ELR (cell line): Measurements from ENCODE around the gene CX3CL1.
"Not testable (repeated sequence)": the region's sequence is repeated elsewhere in the genome, so short reads cannot be mapped to it uniquely, and the experiment has no call there.

Experiments
- DNase-seq: peaks from one replicate; pipeline ENCODE4 v3.0.0-alpha.2; 2015; ENCODE audit warnings: low read depth

CX3CL1 gene

GRCh38 chr16:57357330-57358085, 14.8 kb upstream of the CX3CL1 start:
- DNase-seq = no peak

DNA sequence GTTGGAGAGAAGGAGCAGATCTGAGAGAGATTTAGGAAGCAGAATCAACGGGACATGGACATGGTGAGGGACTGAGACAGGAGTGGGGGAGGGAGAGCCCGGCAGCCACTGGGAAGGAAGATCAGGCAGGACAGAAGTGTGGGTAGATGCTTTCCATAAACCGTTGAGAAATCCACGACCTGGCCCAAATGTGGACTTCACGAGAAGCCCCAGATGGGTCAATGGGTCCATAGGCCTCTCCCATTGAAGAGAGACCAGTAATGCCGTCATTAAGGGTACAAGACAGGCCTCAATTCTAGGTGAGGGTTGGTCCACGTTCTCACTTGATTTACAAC, 14.2 kb upstream of the CX3CL1 start:
- no peak for DNase-seq

- no peak for DNase-seq
Observed at GRCh38 chr16:57358527-57359095, 13.7 kb upstream of the CX3CL1 start, which contains the start of gene CCL22. Gene CCL22, plus strand, starts transcription at chr16:57358783. Its CDS starts 34 bp downstream, at chr16:57358817.

DNA sequence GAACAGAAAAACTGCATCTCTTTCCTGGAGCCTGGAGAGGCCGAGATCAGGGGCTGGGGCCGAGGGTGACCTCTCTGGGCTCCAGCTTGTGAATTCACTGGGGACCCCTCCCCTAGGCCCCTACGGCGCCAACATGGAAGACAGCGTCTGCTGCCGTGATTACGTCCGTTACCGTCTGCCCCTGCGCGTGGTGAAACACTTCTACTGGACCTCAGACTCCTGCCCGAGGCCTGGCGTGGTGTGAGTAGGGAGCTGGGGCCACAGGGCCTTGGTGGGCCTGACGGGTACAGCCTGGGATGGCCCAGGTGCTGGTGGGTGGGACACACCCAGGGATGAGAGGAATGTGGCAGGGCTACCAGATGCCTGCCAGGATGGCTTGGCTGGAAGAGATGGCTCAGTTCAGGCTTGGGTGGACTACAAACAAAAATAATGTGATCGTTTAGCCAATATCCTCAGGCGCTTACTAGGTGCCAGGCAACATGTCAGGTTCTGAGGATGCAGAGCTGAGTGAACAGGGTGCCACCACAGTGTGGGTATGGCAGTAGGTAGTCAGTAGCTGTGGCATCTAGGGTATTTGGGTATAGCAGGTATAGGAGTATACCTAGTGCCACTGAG, 11.9 kb upstream of the CX3CL1 start:
- no peak for DNase-seq

GRCh38 chr16:57361404-57361803, 10.9 kb upstream of the CX3CL1 start:
- DNase-seq = no peak

DNA sequence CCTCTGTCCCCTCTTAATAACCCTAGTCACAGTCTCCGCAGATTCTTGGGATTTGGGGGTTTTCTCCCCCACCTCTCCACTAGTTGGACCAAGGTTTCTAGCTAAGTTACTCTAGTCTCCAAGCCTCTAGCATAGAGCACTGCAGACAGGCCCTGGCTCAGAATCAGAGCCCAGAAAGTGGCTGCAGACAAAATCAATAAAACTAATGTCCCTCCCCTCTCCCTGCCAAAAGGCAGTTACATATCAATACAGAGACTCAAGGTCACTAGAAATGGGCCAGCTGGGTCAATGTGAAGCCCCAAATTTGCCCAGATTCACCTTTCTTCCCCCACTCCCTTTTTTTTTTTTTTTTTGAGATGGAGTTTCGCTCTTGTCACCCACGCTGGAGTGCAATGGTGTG, 8.1 kb upstream of the CX3CL1 start:
- no peak for DNase-seq

- no peak for DNase-seq
Observed at GRCh38 chr16:57366544-57367040, 5.7 kb upstream of the CX3CL1 start.

GRCh38 chr16:57367116-57367752, 5.1 kb upstream of the CX3CL1 start:
- DNase-seq = peak; percentile 56

DNA sequence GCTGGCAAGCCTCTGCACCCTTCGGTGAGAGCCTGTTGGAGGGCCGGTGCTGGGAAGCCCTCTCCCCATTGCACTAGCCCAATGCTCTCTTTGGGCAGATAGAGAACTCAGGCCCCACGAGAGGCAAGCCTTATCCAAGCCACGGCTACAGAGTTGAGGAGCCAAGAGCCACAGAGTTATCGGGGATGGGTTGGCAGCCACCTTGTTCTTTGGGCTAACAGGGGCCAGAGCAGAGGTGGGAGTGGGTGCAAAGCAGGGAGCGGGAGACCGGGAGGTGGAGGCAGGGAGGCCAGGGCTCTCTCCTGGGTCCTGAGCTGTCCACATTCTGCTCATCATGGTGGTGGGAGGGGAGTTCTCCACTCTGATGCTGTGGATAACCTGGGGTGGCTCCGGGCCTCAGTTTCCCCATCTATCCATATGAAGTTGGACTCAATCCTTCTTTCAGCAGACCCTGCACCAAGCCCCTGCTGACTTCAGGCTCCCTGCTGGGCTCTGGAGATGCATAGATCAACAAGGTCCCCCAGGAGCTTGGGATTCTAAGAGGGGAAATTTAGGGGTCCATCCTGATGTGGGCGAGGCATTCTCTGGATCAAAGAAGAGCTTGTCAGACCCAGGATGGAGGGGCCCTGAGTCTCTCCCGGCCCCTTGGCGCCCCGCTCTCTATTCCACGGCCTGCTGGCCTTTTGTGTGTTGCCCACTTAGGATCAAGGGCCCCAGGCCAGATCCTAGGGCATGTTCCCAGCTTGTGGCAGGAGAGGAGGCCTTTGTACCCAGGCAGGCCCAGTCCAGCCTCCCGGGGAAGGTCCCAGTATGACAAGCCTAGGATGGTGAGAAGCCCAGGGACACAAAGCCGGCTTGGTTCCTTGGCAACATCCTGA, 557 bp upstream of the CX3CL1 start:
- no peak for DNase-seq

GRCh38 chr16:57373117-57373947, 1.0 kb downstream of the CX3CL1 start:
- DNase-seq = no peak

DNA sequence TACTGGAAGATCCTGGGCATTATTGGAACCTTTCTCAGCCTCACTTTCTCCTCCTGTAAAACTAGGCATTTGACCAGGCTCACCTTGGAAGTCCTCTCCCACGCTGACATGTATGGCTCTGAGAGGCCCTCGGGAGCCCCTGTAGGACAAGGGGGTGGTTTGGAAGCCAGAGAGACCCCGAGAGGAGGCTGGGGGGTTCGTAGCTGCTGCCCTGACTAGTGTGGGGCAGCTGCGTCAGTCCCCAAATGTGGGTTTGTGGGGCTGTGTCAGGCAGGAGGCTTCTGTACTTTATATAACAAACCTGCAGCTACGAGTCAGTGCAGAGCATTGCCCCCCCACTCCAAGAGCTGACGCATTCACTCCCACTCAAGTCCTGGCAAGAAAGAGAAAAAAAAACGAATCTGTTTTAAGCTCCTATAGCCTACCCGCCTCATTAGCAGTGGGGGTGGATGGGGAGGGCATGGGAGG, 1.8 kb downstream of the CX3CL1 start:
- no peak for DNase-seq

DNA sequence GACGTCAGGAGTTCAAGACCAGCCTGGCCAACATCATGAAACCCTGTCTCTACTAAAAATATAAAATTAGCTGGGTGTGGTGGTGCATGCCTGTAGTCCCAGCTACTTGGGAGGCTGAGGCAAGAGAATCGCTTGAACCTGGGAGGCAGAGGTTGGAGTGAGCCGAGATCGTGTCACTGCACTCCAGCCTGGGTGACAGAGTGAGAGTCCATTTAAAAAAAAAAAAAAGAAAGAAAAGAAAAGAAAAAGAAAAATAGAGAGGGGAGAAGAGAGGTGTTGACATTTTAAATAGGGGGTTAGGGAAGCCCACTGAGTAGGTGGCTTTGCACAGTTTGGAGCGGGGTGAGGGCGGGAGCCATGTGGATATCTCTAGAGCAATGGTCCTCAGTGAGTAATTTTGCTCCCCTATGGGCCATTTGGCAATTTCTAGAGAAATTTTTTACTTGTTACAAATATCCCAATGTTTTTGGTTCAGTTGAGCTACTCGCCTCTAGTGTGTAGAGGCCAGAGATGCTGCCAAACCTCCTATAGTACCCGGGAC, 2.7 kb downstream of the CX3CL1 start:
- not testable (repeated sequence) for DNase-seq

DNA sequence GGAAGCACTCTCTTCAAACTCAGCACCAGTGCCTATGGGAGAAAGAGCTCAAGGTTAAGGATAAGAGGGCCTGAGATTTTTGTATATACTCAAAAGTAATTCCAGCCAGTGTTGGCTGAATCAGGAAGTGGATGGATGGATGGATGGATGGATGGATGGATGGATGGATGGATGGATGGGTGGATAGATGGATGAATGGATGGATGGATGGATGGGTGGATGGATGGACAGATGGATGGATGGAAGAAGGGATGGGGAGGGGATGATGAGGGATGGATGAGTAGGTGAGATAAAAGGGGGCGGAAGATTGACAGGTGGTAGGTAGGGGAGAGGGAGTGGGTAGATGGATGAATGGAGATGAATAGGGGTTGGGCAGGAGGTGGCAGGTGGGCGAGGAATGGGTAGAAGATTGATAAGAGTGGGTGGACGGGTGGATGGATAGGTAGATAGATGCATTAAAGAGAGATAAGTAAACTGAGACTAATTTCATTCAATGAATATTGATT, 4.1 kb downstream of the CX3CL1 start:
- no peak for DNase-seq

DNA sequence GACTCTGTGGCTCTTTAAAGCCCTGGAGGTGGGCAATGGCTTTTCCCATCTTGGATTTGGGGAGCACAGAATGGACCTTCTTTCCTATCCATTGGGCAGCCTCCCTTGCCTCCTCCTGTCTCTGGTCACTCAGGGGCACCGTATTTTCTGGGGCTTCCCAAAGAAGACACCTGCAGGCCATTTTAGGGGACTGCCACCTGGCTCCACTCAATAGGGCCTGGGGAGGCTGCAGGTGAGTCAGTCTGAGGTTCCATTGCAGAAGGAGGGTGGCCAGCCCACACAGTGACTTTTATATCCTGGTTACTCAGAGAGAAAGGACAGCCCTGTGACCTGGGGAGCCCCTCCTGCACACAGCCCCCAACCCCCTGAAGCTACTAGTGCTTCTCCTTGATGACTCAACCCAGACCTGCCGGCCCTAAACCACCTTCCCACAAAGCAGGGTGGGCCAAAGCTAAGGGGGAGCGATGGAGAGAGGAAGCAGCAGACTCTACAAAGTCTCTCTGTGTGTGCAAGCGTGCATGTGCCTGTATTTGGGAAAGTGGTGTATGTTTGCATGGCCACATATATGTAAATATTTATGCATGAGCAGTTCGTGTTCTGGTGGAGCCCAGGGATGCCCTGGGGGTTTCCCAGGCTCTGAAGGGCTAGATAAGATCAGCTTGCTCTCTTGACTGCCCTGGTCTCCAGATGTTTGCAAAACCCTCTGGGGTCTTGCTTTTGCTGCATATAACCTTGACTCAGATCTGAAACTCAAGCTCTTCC, 5.0 kb downstream of the CX3CL1 start:
- peak; percentile 82 for DNase-seq

- no peak for DNase-seq
Observed at GRCh38 chr16:57379579-57379978, 7.3 kb downstream of the CX3CL1 start.

GRCh38 chr16:57380671-57381462, 8.6 kb downstream of the CX3CL1 start:
- DNase-seq = peak; percentile 32

DNA sequence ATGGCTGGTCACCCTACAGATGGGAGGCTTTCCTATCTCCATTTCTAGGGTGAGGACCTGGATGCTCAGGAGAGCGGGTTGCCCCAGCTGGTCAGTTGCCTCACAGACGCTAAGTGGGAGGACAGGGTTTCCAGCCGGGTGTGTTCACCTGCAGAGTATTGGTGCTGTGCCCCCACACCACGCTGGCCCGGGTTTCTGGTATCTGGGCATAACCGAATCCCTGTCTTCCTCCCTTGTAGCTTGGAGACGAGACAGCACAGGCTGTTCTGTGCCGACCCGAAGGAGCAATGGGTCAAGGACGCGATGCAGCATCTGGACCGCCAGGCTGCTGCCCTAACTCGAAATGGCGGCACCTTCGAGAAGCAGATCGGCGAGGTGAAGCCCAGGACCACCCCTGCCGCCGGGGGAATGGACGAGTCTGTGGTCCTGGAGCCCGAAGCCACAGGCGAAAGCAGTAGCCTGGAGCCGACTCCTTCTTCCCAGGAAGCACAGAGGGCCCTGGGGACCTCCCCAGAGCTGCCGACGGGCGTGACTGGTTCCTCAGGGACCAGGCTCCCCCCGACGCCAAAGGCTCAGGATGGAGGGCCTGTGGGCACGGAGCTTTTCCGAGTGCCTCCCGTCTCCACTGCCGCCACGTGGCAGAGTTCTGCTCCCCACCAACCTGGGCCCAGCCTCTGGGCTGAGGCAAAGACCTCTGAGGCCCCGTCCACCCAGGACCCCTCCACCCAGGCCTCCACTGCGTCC, 9.7 kb downstream of the CX3CL1 start:
- no peak for DNase-seq
